ENCODE results near the gene HINT2. TPM values are rescaled to one million over a fixed set of nuclear protein-coding genes. Genes with fewer than 3 reads are reported as not detected.

Gene HINT2
- total RNA-seq, 1 donor from 2014 or later: 31.2 TPM

GRCh38 chr9:35814106-35814840, 569 bp downstream of the HINT2 start:
- ATAC-seq (peak; percentile 42), DNase-seq (ENCODE audit: low spot score) (peak; percentile 81)
- intact Hi-C loops (cut with DNase I): no loop called here

GRCh38 chr9:35813434-35814105, 1.3 kb downstream of the HINT2 start:
- ATAC-seq (no peak), DNase-seq (ENCODE audit: low spot score) (peak; percentile 34)
- intact Hi-C loops (cut with DNase I): no loop called here

GRCh38 chr9:35812025-35812602, 2.7 kb downstream of the HINT2 start, which contains the start of gene SPAG8:
Gene SPAG8 (minus strand): TSS chr9:35812262. CDS start chr9:35812147, 115 bp downstream.
- ATAC-seq: peak; percentile 83
- intact Hi-C loops (cut with DNase I): no loop called here
- DNase-seq (ENCODE audit: low spot score): peak; percentile 93

GRCh38 chr9:35811381-35812024, 3.3 kb downstream of the HINT2 start:
- ATAC-seq (no peak), DNase-seq (ENCODE audit: low spot score) (peak; percentile 60)
- intact Hi-C loops (cut with DNase I): no loop called here

- no peak for ATAC-seq
- intact Hi-C loops (cut with DNase I): no loop called here
- no peak for DNase-seq (ENCODE audit: low spot score)
Observed at GRCh38 chr9:35810122-35810521, 4.7 kb downstream of the HINT2 start.

GRCh38 chr9:35808433-35808832, 6.4 kb downstream of the HINT2 start:
- no peak for DNase-seq (ENCODE audit: low spot score)
- no peak for ATAC-seq
- intact Hi-C loops (cut with DNase I): no loop called here

- DNase-seq (ENCODE audit: low spot score) (no peak), ATAC-seq (no peak)
- intact Hi-C loops (cut with DNase I): no loop called here
Observed at GRCh38 chr9:35806101-35806500, 8.7 kb downstream of the HINT2 start.

- intact Hi-C loops (cut with DNase I): no loop called here
- ATAC-seq (no peak), DNase-seq (ENCODE audit: low spot score) (no peak)
Observed at GRCh38 chr9:35801328-35802128, 13.3 kb downstream of the HINT2 start.

GRCh38 chr9:35800530-35800929, 14.3 kb downstream of the HINT2 start:
- intact Hi-C loops (cut with DNase I): no loop called here
- no peak for ATAC-seq
- no peak for DNase-seq (ENCODE audit: low spot score)

GRCh38 chr9:35798658-35799374, 16.0 kb downstream of the HINT2 start:
- ATAC-seq (no peak), DNase-seq (ENCODE audit: low spot score) (no peak)
- intact Hi-C loops (cut with DNase I): no loop called here

GRCh38 chr9:35797311-35798109, 17.3 kb downstream of the HINT2 start:
- intact Hi-C loops (cut with DNase I): no loop called here
- ATAC-seq (no peak), DNase-seq (ENCODE audit: low spot score) (peak; percentile 51)

- no peak for DNase-seq (ENCODE audit: low spot score)
- intact Hi-C loops (cut with DNase I): no loop called here
- ATAC-seq: no peak
Observed at GRCh38 chr9:35795695-35796094, 19.1 kb downstream of the HINT2 start.

- DNase-seq (ENCODE audit: low spot score) (no peak), ATAC-seq (no peak)
- intact Hi-C loops (cut with DNase I): loop anchor here (5.0 kb wide), 1 partner anchor 89 kb away; no protein-coding TSS in a partner anchor
Observed at GRCh38 chr9:35793461-35793860, 21.4 kb downstream of the HINT2 start.

GRCh38 chr9:35792826-35793225, 22.0 kb downstream of the HINT2 start:
- intact Hi-C loops (cut with DNase I): loop anchor here (5.0 kb wide), 1 partner anchor 89 kb away; no protein-coding TSS in a partner anchor
- DNase-seq (ENCODE audit: low spot score) (no peak), ATAC-seq (no peak)

GRCh38 chr9:35792024-35792813, 22.6 kb downstream of the HINT2 start:
- intact Hi-C loops (cut with DNase I): loop anchor here (5.0 kb wide), 1 partner anchor 90 kb away; no protein-coding TSS in a partner anchor
- no peak for ATAC-seq
- peak; percentile 67 for DNase-seq (ENCODE audit: low spot score)

- peak; percentile 45 for ATAC-seq
- intact Hi-C loops (cut with DNase I): loop anchor here (5.0 kb wide), 1 partner anchor 91 kb away; no protein-coding TSS in a partner anchor
- peak; percentile 67 for DNase-seq (ENCODE audit: low spot score)
Observed at GRCh38 chr9:35791297-35791921, 23.4 kb downstream of the HINT2 start, which contains the start of gene NPR2. Gene NPR2 (plus strand): TSS chr9:35791591. CDS start chr9:35792409, 818 bp downstream.

All from sciatic nerve (tissue), 2 donors.